GM12892 (cell line): Measurements from ENCODE around the gene TTC28.

ENCODE experiments used
- POLR2A ChIP-seq: IDR thresholded peaks from 2 replicates; pipeline ENCODE4 v1.6.1; 2011; ENCODE audit warnings: low read depth, low read length, control low read depth
- POLR2AphosphoS5 ChIP-seq: IDR thresholded peaks from 2 replicates; pipeline ENCODE4 v1.6.1; 2011; ENCODE audit warnings: low read depth, low read length, control low read depth
- TAF1 ChIP-seq: IDR thresholded peaks from 2 replicates; pipeline ENCODE4 v1.6.1; 2011; ENCODE audit warnings: low read depth, mild to moderate bottlenecking, control low read depth, low read length, borderline replicate concordance

DNA sequence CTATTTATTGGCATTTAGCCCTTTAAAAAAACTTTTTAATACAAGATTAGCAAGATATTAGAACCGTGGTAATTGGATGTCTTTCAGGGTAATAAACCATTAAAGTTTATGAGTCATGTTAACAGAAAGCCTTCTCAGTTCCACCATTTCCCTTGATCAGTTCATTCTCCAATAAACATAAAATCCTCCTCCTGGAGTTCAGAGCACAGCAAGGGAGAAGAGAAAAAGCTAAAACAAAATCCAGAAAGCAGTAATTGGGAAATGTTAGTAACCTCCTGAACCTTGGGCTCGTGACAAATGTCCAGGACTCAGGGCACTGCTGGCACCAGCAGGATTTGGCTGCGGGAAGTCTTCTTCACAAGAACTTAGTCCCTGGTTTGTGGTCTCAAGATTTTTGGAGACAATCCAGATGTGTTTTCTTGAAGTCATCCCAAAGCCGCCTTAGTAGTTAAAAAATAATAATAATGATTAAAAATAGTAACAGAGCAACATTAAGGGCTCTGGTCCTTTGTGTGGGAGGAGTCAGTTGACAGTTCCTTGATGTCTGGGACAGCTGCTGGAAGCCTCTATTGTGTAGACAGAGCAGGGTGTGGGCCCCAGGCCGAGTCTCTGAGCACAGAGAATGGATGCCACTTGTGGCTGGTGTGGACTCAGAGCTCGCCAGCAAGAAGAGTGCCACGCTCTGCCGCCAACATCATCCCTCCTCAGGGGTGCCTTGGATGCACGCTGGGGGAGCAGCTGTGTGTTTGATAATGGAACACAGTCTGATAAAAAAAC is 717.2 kb downstream of the TTC28 start:
- TF ChIP-seq POLR2A (no peak), TAF1 (no peak), POLR2AphosphoS5 (no peak)
